ENCODE results near the gene SIMC1.
"Not testable (repeated sequence)": the region's sequence is repeated elsewhere in the genome, so short reads cannot be mapped to it uniquely, and the experiment has no call there.

- not testable (repeated sequence) for TF ChIP-seq EZH2phosphoT487 (IDR thresholded peaks at IDR 0.05; ENCODE audit: insufficient read depth, low read depth); EZH2 (IDR thresholded peaks at IDR 0.05; ENCODE audit: insufficient read depth, poor library complexity, severe bottlenecking)
Measured at GRCh38 chr5:176203535-176203934, 34.7 kb upstream of the SIMC1 start.
